Kidney epithelial cell (primary cell): ENCODE data around the gene TEX261. TPM values are rescaled to one million over a fixed set of nuclear protein-coding genes. Genes with fewer than 3 reads are reported as not detected.

ENCODE experiments used
- total RNA-seq: library from RNA; depleted of rRNA; stranded (reverse); fragments of >200 nt; gene quantifications from 2 replicates; pipeline ENCODE4 v1.2.3, GENCODE V29; 2015

The TEX261 gene
- total RNA-seq, 1 donor from 2014 or later, result 45.2 TPM

Other genes starting within 250 kb of the TEX261 start
- gene ADD2, start 226.7 kb downstream of the TEX261 start, total RNA-seq, result 8.9 and 9.9 TPM in 2 replicates
- not detected in 2 replicates for gene FIGLA, start 204.2 kb downstream of the TEX261 start, total RNA-seq
- gene CLEC4F, start 174.3 kb downstream of the TEX261 start, total RNA-seq, result not detected in 2 replicates
- gene CD207, start 159.1 kb downstream of the TEX261 start, total RNA-seq, result not detected in 2 replicates
- gene VAX2, start 94.3 kb downstream of the TEX261 start, total RNA-seq, result 0.68 TPM in 1 of 2 replicates, not detected in the other
- not detected in 2 replicates for gene ATP6V1B1, start 59.0 kb downstream of the TEX261 start, total RNA-seq
- 0.54 and 0.75 TPM in 2 replicates for gene ANKRD53, start 16.2 kb downstream of the TEX261 start, total RNA-seq
- gene NAGK, start 73.8 kb upstream of the TEX261 start, total RNA-seq, result 133 and 138 TPM in 2 replicates
- gene MCEE, start 135.4 kb upstream of the TEX261 start, total RNA-seq, result 2.7 and 6.7 TPM in 2 replicates
- 17.5 and 25.9 TPM in 2 replicates for gene MPHOSPH10, start 135.8 kb upstream of the TEX261 start, total RNA-seq
- 1.9 and 2.9 TPM in 2 replicates for gene PAIP2B, start 232.2 kb upstream of the TEX261 start, total RNA-seq